NB4 (cell line): ENCODE results near the gene EHMT2.
"Not testable (repeated sequence)": the region's sequence is repeated elsewhere in the genome, so short reads cannot be mapped to it uniquely, and the experiment has no call there.

Source experiments
- DNase-seq: peaks from one replicate; pipeline ENCODE4 v3.0.0; 2010; ENCODE audit warnings: low read depth
- H3K4me3 ChIP-seq: one replicate; pipeline ENCODE4 v1.5.1; 2011; ENCODE audit warnings: mild to moderate bottlenecking, low read depth, low read length, moderate library complexity
- MYC ChIP-seq: IDR thresholded peaks from 2 replicates; pipeline ENCODE4 v1.6.1; 2011; ENCODE audit warnings: low read depth, low read length
- POLR2A ChIP-seq: IDR thresholded peaks from 2 replicates; pipeline ENCODE4 v1.6.1; 2011; ENCODE audit warnings: mild to moderate bottlenecking; ENCODE audit not compliant: insufficient read length; ENCODE audit errors: extremely low read depth
- TF ChIP-seq, protein P1 (sequence below): IDR thresholded peaks from one replicate; pipeline ENCODE4 v1.5.1; 2012; ENCODE audit warnings: low read depth, low read length
- TF ChIP-seq, protein P2 (sequence below): IDR thresholded peaks from 2 replicates; pipeline ENCODE4 v1.6.1; 2011; ENCODE audit warnings: low read depth, low read length

Gene EHMT2

DNA sequence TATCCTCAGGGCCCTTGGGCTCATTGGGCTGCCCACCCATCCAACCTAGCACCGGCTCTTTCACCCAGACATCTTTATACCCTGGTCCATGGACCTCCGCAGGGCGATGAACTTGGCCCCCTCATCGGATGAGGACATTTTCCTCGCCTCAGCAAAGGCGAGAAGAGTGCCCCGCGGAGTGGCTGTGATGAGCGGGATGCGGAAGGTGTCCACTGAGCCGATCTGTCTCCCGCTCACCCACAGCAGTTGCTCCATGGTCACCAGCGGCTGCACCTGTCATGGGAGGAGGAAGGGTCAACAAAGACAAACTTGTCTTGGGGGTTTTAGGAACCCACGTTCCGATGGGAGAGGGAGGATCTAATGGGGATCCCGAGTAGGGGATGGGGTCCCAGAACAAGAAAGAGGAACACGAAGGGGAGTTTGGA, 35.6 kb downstream of the EHMT2 start:
- TF ChIP-seq, protein P1, sequence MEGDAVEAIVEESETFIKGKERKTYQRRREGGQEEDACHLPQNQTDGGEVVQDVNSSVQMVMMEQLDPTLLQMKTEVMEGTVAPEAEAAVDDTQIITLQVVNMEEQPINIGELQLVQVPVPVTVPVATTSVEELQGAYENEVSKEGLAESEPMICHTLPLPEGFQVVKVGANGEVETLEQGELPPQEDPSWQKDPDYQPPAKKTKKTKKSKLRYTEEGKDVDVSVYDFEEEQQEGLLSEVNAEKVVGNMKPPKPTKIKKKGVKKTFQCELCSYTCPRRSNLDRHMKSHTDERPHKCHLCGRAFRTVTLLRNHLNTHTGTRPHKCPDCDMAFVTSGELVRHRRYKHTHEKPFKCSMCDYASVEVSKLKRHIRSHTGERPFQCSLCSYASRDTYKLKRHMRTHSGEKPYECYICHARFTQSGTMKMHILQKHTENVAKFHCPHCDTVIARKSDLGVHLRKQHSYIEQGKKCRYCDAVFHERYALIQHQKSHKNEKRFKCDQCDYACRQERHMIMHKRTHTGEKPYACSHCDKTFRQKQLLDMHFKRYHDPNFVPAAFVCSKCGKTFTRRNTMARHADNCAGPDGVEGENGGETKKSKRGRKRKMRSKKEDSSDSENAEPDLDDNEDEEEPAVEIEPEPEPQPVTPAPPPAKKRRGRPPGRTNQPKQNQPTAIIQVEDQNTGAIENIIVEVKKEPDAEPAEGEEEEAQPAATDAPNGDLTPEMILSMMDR: no peak
- TF ChIP-seq POLR2A (no peak), MYC (no peak)
- TF ChIP-seq, protein P2, sequence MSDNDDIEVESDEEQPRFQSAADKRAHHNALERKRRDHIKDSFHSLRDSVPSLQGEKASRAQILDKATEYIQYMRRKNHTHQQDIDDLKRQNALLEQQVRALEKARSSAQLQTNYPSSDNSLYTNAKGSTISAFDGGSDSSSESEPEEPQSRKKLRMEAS: no peak
- no peak for DNase-seq
- H3K4me3 ChIP-seq: peak overlapping the region; percentile 80

DNA sequence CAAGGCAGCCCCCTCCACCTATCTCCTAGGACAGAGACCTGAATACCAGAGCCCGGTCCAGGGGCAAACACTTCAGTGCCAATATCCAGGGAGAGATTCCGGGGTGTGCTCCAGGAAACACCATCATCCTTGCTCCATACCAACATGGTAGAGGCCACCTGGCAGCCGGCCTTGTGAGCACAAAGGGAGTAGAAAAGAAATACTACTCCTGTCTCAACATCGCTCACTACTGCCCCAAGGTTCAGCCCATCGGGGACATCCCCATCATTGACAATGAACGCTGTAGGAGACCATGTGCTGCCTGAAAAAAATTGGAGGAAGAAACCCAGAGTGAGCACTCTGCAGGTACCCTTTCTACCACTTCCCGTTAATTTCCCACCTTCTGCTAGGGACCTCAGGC, 36.3 kb downstream of the EHMT2 start:
- TF ChIP-seq, protein P1: no peak
- TF ChIP-seq POLR2A (no peak), MYC (no peak)
- TF ChIP-seq, protein P2: no peak
- no peak overlapping the region for H3K4me3 ChIP-seq
- DNase-seq: no peak

DNA sequence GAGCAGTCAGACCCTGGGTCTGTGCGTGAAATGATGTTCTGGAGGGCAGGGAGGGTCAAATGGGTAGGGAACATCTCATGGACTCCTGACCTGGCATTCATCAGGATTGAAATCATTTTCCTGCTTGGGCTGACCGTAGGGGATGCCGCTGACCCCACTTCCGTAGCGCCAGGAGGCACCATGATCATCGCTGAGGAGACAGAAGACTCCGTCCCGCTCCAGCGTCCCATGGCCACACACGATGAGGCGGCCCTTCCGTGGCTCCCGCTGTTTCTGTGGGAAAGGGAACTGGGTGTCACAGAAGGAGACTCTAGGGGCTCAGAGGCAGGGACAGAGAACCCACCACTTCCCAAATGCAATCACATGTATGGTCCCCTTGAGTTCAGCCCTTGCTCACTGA, 37.1 kb downstream of the EHMT2 start:
- DNase-seq: no peak
- TF ChIP-seq, protein P2: no peak
- TF ChIP-seq MYC: no peak
- TF ChIP-seq, protein P1: no peak
- no peak for TF ChIP-seq POLR2A
- H3K4me3 ChIP-seq: no peak overlapping the region

DNA sequence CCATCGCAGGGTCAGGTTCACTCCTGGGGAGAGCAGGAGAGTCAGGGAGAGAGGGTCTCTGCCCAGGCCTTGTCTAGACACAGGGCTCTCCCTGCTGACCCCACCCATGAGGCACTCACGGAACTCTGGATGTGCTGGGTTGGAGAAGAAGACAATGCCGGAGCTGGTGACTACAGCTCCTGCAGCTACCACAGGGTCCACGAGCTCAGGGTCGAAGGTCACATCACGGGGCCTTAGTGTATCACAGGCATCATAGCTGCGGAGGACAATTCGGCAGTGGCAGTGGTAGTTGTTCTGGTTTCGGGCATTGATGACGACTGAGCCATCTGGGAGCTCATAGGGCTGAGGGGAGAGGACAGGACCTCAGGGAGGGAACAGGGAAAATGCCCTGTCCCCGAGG, 37.6 kb downstream of the EHMT2 start:
- no peak overlapping the region for H3K4me3 ChIP-seq
- TF ChIP-seq MYC (no peak), POLR2A (no peak)
- TF ChIP-seq, protein P2: no peak
- TF ChIP-seq, protein P1: no peak
- no peak for DNase-seq

DNA sequence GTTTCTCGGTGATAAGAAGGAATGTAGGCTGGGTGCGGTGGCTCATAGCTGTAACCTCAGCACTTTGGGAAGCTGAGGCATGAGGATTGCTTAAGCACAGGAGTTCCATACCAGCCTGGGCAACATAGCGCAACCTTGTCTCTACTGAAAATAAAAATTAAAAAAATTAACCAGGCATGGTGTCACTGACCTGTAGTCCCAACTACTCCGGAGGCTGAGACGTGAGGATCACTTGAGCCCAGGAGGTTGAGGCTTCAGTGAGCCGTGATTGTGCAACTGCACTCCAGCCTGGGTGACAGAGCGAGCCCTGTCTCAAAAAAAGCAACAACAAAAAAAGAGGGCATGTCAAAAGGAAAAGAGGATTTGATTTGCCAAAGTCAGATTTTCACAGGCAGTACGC, 38.8 kb downstream of the EHMT2 start:
- DNase-seq: no peak
- TF ChIP-seq MYC (no peak), POLR2A (no peak)
- TF ChIP-seq, protein P2: no peak
- TF ChIP-seq, protein P1: no peak
- H3K4me3 ChIP-seq: no peak overlapping the region

DNA sequence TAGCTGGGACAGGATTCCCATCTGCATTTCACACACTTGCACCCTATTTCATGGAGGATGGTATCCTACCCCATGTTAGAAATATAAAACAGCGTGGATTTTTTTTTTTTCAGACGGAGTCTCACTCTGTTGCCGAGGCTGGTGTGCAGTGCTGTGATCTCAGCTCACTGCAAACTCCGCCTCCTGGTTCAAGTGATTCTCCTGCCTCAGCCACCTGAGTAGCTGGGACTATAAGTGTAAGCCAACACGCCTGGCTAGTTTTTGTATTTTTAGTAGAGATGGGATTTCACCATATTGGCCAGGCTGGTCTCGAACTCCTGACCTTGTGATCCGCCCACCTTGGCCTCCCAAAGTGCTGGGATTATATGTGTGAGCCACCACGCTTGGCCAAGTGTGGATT, 39.7 kb downstream of the EHMT2 start:
- H3K4me3 ChIP-seq, DNase-seq: not testable (repeated sequence)

DNA sequence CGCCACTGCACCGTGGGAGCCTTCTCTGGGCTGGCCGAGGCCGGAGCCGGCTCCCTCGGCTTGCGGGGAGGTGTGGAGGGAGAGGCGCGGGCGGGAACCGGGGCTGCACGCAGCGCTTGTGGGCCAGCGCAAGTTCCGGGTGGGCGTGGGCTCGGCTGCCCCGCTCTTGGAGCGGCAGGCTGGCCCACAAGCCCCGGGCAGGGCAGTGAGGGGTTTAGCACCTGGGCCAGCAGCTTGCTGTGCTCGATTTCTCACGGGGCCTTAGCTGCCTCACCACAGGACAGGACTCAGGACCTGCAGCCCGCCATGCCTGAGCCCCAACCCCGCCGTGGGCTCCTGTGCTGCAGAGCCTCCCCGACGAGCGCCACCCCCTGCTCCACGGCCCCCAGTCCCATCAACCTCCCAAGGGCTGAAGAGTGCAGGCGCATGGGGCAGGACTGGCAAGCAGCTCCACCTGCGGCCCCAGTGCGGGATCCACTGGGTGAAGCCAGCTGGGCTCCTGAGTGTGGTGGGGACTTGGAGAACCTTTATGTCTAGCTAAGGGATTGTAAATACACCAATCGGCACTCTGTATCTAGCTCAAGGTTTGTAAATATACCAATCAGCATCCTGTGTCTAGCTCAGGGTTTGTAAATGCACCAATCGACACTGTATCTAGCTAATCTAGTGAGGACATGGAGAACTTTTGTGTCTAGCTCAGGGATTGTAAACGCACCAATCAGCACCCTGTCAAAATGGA, 45.3 kb downstream of the EHMT2 start:
- not testable (repeated sequence) for DNase-seq, H3K4me3 ChIP-seq
